ENCODE results near the gene PPM1H.

DNA sequence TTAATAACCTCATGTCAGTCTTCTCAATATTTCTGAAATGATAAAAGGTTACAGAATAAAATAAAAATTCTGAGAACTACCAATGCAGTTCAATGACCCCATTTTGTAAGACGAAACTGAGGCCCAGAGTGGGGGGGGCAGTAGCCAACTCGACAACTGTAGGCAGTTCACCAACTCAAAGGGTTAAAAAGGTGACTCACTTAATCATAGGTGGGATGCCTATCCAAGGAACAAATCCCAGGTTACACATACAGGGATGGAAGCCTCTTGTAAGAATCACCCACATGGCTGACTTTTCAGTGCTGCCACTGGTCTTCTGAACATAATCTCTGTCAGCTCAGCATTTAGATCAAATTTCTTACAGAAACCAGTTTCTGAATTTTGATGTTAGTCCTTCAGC, 10.9 kb downstream of the PPM1H start:
- TF ChIP-seq, protein P1, sequence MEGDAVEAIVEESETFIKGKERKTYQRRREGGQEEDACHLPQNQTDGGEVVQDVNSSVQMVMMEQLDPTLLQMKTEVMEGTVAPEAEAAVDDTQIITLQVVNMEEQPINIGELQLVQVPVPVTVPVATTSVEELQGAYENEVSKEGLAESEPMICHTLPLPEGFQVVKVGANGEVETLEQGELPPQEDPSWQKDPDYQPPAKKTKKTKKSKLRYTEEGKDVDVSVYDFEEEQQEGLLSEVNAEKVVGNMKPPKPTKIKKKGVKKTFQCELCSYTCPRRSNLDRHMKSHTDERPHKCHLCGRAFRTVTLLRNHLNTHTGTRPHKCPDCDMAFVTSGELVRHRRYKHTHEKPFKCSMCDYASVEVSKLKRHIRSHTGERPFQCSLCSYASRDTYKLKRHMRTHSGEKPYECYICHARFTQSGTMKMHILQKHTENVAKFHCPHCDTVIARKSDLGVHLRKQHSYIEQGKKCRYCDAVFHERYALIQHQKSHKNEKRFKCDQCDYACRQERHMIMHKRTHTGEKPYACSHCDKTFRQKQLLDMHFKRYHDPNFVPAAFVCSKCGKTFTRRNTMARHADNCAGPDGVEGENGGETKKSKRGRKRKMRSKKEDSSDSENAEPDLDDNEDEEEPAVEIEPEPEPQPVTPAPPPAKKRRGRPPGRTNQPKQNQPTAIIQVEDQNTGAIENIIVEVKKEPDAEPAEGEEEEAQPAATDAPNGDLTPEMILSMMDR (IDR thresholded peaks at IDR 0.05 in 4 of 5, conservative IDR thresholded peaks at IDR 0.05 in 1 of 5), result no peak
- TF ChIP-seq POLR2A (IDR thresholded peaks at IDR 0.05), result no peak

Measured in gastrocnemius medialis (tissue), 4 donors.